GM23248 (cell line): Measurements from ENCODE around the gene FBXW11.

Experiments used
- EZH2 ChIP-seq: fragments of 200-600 bp; sonication (generic); IDR thresholded peaks from 2 replicates; pipeline ENCODE4 v1.6.1; 2018; ENCODE audit warnings: antibody characterized with exemption, mild to moderate bottlenecking; ENCODE audit not compliant: insufficient read depth, poor library complexity, severe bottlenecking
- EZH2phosphoT487 ChIP-seq: fragments of 200-600 bp; sonication (generic); IDR thresholded peaks from 2 replicates; pipeline ENCODE4 v1.6.1; 2018; ENCODE audit warnings: antibody characterized with exemption, moderate library complexity, mild to moderate bottlenecking, low read depth; ENCODE audit not compliant: insufficient read depth

GRCh38 chr5:171989946-171990712 is 16.3 kb downstream of the FBXW11 start:
- no peak for TF ChIP-seq EZH2
- no peak for TF ChIP-seq EZH2phosphoT487
